Activated naive CD4-positive, alpha-beta T cell treated with anti-CD3 and anti-CD28 coated beads, Interleukin-2, amount 50 U/mL, for 24 hours (primary cell): ENCODE data around the gene LMBRD1.

Experiments
- H3K27ac Mint-ChIP-seq: one replicate; pipeline ENCODE4 v1.8.0; 2021; ENCODE audit warnings: mild to moderate bottlenecking, mixed read lengths
- H3K27me3 Mint-ChIP-seq: one replicate; pipeline ENCODE4 v1.8.0; 2021; ENCODE audit warnings: mixed read lengths
- H3K36me3 Mint-ChIP-seq: one replicate; pipeline ENCODE4 v1.8.0; 2021; ENCODE audit warnings: mixed read lengths
- H3K4me1 Mint-ChIP-seq: one replicate; pipeline ENCODE4 v1.8.0; 2021; ENCODE audit warnings: mixed read lengths
- H3K4me3 Mint-ChIP-seq: one replicate; pipeline ENCODE4 v1.8.0; 2021; ENCODE audit warnings: mild to moderate bottlenecking, mixed read lengths
- H3K9me3 Mint-ChIP-seq: one replicate; pipeline ENCODE4 v1.8.0; 2021; ENCODE audit warnings: mixed read lengths

The LMBRD1 gene

GRCh38 chr6:69783108-69783507, 13.7 kb downstream of the LMBRD1 start:
- Mint-ChIP-seq H3K36me3 (peaks cover 18% of the 10 kb centered on the region), H3K27me3 (no peaks in the 10 kb centered on the region), H3K27ac (no peak overlapping the region)

GRCh38 chr6:69780585-69781178, 16.1 kb downstream of the LMBRD1 start:
- Mint-ChIP-seq H3K27ac (peak overlapping the region; percentile 48), H3K4me3 (no peak overlapping the region), H3K36me3 (peaks cover 23% of the 10 kb centered on the region), H3K4me1 (peaks cover 61% of the 10 kb centered on the region), H3K27me3 (no peaks in the 10 kb centered on the region), H3K9me3 (no peaks in the 10 kb centered on the region)

More at GRCh38 chr6:69783108-69783507, 13.7 kb downstream of the LMBRD1 start:
- H3K4me3 Mint-ChIP-seq, result no peak overlapping the region
- H3K9me3 Mint-ChIP-seq, result no peaks in the 10 kb centered on the region
- peaks cover 60% of the 10 kb centered on the region for H3K4me1 Mint-ChIP-seq

- peaks cover 70% of the 10 kb centered on the region for H3K4me1 Mint-ChIP-seq
- no peak overlapping the region for H3K27ac Mint-ChIP-seq
- peaks cover 39% of the 10 kb centered on the region for H3K36me3 Mint-ChIP-seq
- no peak overlapping the region for H3K4me3 Mint-ChIP-seq
- H3K27me3 Mint-ChIP-seq, result no peaks in the 10 kb centered on the region
- peaks cover 5% of the 10 kb centered on the region for H3K9me3 Mint-ChIP-seq
Observed at GRCh38 chr6:69775941-69776340, 20.9 kb downstream of the LMBRD1 start.

- Mint-ChIP-seq H3K27me3 (no peaks in the 10 kb centered on the region), H3K27ac (no peak overlapping the region), H3K9me3 (peaks cover 5% of the 10 kb centered on the region), H3K4me1 (peaks cover 69% of the 10 kb centered on the region), H3K36me3 (peaks cover 42% of the 10 kb centered on the region), H3K4me3 (no peak overlapping the region)
Observed at GRCh38 chr6:69775585-69775849, 21.3 kb downstream of the LMBRD1 start.

GRCh38 chr6:69774740-69775584, 21.8 kb downstream of the LMBRD1 start:
- Mint-ChIP-seq H3K36me3 (peaks cover 43% of the 10 kb centered on the region), H3K9me3 (peaks cover 5% of the 10 kb centered on the region), H3K4me1 (peaks cover 70% of the 10 kb centered on the region), H3K27ac (no peak overlapping the region), H3K4me3 (no peak overlapping the region), H3K27me3 (no peaks in the 10 kb centered on the region)

GRCh38 chr6:69771158-69771906, 25.5 kb downstream of the LMBRD1 start:
- Mint-ChIP-seq H3K27ac (peak overlapping the region; percentile 4), H3K4me3 (no peak overlapping the region), H3K9me3 (peaks cover 11% of the 10 kb centered on the region), H3K4me1 (peaks cover 78% of the 10 kb centered on the region), H3K36me3 (peaks cover 45% of the 10 kb centered on the region), H3K27me3 (no peaks in the 10 kb centered on the region)

- Mint-ChIP-seq H3K4me3 (no peak overlapping the region), H3K9me3 (peaks cover 6% of the 10 kb centered on the region), H3K27me3 (no peaks in the 10 kb centered on the region), H3K4me1 (peaks cover 68% of the 10 kb centered on the region), H3K27ac (no peak overlapping the region), H3K36me3 (peaks cover 43% of the 10 kb centered on the region)
Observed at GRCh38 chr6:69768664-69769063, 28.1 kb downstream of the LMBRD1 start.

- Mint-ChIP-seq H3K4me1 (peaks cover 70% of the 10 kb centered on the region), H3K27ac (no peak overlapping the region), H3K27me3 (no peaks in the 10 kb centered on the region), H3K36me3 (peaks cover 26% of the 10 kb centered on the region), H3K9me3 (no peaks in the 10 kb centered on the region), H3K4me3 (no peak overlapping the region)
Observed at GRCh38 chr6:69763763-69764162, 33.0 kb downstream of the LMBRD1 start.

GRCh38 chr6:69761853-69762252, 35.0 kb downstream of the LMBRD1 start:
- Mint-ChIP-seq H3K4me1 (peaks cover 78% of the 10 kb centered on the region), H3K27ac (no peak overlapping the region), H3K27me3 (no peaks in the 10 kb centered on the region), H3K9me3 (no peaks in the 10 kb centered on the region), H3K4me3 (no peak overlapping the region), H3K36me3 (peaks cover 29% of the 10 kb centered on the region)

GRCh38 chr6:69758214-69758613, 38.6 kb downstream of the LMBRD1 start:
- Mint-ChIP-seq H3K4me1 (peaks cover 75% of the 10 kb centered on the region), H3K36me3 (peaks cover 36% of the 10 kb centered on the region), H3K27me3 (no peaks in the 10 kb centered on the region), H3K9me3 (peaks cover 7% of the 10 kb centered on the region), H3K27ac (peak overlapping the region; percentile 5), H3K4me3 (no peak overlapping the region)

GRCh38 chr6:69756907-69757306, 39.9 kb downstream of the LMBRD1 start:
- Mint-ChIP-seq H3K4me3 (no peak overlapping the region), H3K4me1 (peaks cover 68% of the 10 kb centered on the region), H3K27me3 (no peaks in the 10 kb centered on the region), H3K27ac (peak overlapping the region; percentile 79), H3K36me3 (peaks cover 31% of the 10 kb centered on the region), H3K9me3 (peaks cover 7% of the 10 kb centered on the region)

GRCh38 chr6:69756366-69756765, 40.4 kb downstream of the LMBRD1 start:
- H3K4me3 Mint-ChIP-seq, result no peak overlapping the region
- no peaks in the 10 kb centered on the region for H3K27me3 Mint-ChIP-seq
- no peak overlapping the region for H3K27ac Mint-ChIP-seq
- peaks cover 63% of the 10 kb centered on the region for H3K4me1 Mint-ChIP-seq
- peaks cover 30% of the 10 kb centered on the region for H3K36me3 Mint-ChIP-seq
- peaks cover 7% of the 10 kb centered on the region for H3K9me3 Mint-ChIP-seq

GRCh38 chr6:69735027-69735426, 61.8 kb downstream of the LMBRD1 start:
- Mint-ChIP-seq H3K9me3 (no peaks in the 10 kb centered on the region), H3K36me3 (peaks cover 4% of the 10 kb centered on the region), H3K4me3 (no peak overlapping the region), H3K27me3 (no peaks in the 10 kb centered on the region), H3K27ac (no peak overlapping the region), H3K4me1 (peaks cover 9% of the 10 kb centered on the region)

- Mint-ChIP-seq H3K9me3 (no peaks in the 10 kb centered on the region), H3K36me3 (peaks cover 7% of the 10 kb centered on the region), H3K4me3 (no peak overlapping the region), H3K27me3 (no peaks in the 10 kb centered on the region), H3K27ac (no peak overlapping the region), H3K4me1 (peaks cover 9% of the 10 kb centered on the region)
Observed at GRCh38 chr6:69732640-69733039, 64.2 kb downstream of the LMBRD1 start.

- no peaks in the 10 kb centered on the region for H3K9me3 Mint-ChIP-seq
- H3K27ac Mint-ChIP-seq, result no peak overlapping the region
- H3K27me3 Mint-ChIP-seq, result no peaks in the 10 kb centered on the region
- peaks cover 9% of the 10 kb centered on the region for H3K4me1 Mint-ChIP-seq
- peaks cover 7% of the 10 kb centered on the region for H3K36me3 Mint-ChIP-seq
- no peak overlapping the region for H3K4me3 Mint-ChIP-seq
Observed at GRCh38 chr6:69732045-69732444, 64.8 kb downstream of the LMBRD1 start.

GRCh38 chr6:69729870-69730449, 66.8 kb downstream of the LMBRD1 start:
- Mint-ChIP-seq H3K9me3 (no peaks in the 10 kb centered on the region), H3K4me1 (peaks cover 11% of the 10 kb centered on the region), H3K36me3 (peaks cover 18% of the 10 kb centered on the region), H3K27ac (no peak overlapping the region), H3K4me3 (no peak overlapping the region), H3K27me3 (no peaks in the 10 kb centered on the region)
